OCI-LY3 (cell line): Measurements from ENCODE around the gene SLMAP.

Experiments used
- H2AFZ ChIP-seq: fragments of 200-600, 300-600 bp; shearing (Covaris generic); 2 replicates; pipeline ENCODE4 v1.6.0; 2014; ENCODE audit warnings: antibody characterized with exemption, low read depth, low read length
- H3K27ac ChIP-seq: fragments of 200-600, 300-600 bp; sonication (generic); 2 replicates; pipeline ENCODE4 v1.5.1; 2014; ENCODE audit warnings: mild to moderate bottlenecking, low read length, moderate library complexity, mixed read lengths
- H3K27me3 ChIP-seq: fragments of 200-600, 300-600 bp; sonication (generic); 2 replicates; pipeline ENCODE4 v1.6.1; 2014; ENCODE audit warnings: low read depth, low read length, mixed read lengths
- H3K36me3 ChIP-seq: fragments of 200-600, 300-600 bp; sonication (generic); replicated peaks from 2 replicates; pipeline ENCODE3; 2014; ENCODE audit warnings: low read depth, low read length, mixed read lengths
- H3K4me1 ChIP-seq: fragments of 300-600, 200-600 bp; sonication (generic); 2 replicates; pipeline ENCODE4 v1.6.1; 2014; ENCODE audit warnings: low read length, mixed read lengths
- H3K4me2 ChIP-seq: fragments of 200-600, 300-600 bp; sonication (generic); 2 replicates; pipeline ENCODE4 v1.6.1; 2014; ENCODE audit warnings: low read length, mixed read lengths
- H3K4me3 ChIP-seq: fragments of 300-600, 200-600 bp; sonication (generic); 2 replicates; pipeline ENCODE4 v1.5.1; 2014; ENCODE audit warnings: antibody characterized with exemption, mild to moderate bottlenecking, low read length, moderate library complexity
- H3K79me2 ChIP-seq: fragments of 300-600, 200-600 bp; shearing (Covaris generic); 2 replicates; pipeline ENCODE4 v1.6.1; 2014; ENCODE audit warnings: mild to moderate bottlenecking, low read length, mixed read lengths
- H3K9ac ChIP-seq: fragments of 300-600, 200-600 bp; shearing (Covaris generic); 2 replicates; pipeline ENCODE4 v1.6.0; 2014; ENCODE audit warnings: mild to moderate bottlenecking, low read length, moderate library complexity
- H3K9me3 ChIP-seq: fragments of 200-600, 300-600 bp; shearing (Covaris generic); 2 replicates; pipeline ENCODE4 v1.6.1; 2014; ENCODE audit warnings: low read length, mixed read lengths; ENCODE audit not compliant: insufficient read depth
- H4K20me1 ChIP-seq: fragments of 200-600, 300-600 bp; sonication (generic); 2 replicates; pipeline ENCODE4 v1.6.1; 2016; ENCODE audit warnings: low read length, mixed read lengths; ENCODE audit not compliant: insufficient read depth
- EZH2phosphoT487 ChIP-seq: fragments of 200-600 bp; shearing (Covaris generic); IDR thresholded peaks from 2 replicates; pipeline ENCODE4 v1.6.1; 2018; ENCODE audit warnings: antibody characterized with exemption, mixed run types, low read depth
- TF ChIP-seq, protein P1 (sequence below): fragments of 200-600, 300-600 bp; sonication (generic); IDR thresholded peaks from 2 replicates; pipeline ENCODE4 v1.5.1; 2014; ENCODE audit warnings: antibody characterized with exemption, low read length, low read depth

Gene SLMAP

DNA sequence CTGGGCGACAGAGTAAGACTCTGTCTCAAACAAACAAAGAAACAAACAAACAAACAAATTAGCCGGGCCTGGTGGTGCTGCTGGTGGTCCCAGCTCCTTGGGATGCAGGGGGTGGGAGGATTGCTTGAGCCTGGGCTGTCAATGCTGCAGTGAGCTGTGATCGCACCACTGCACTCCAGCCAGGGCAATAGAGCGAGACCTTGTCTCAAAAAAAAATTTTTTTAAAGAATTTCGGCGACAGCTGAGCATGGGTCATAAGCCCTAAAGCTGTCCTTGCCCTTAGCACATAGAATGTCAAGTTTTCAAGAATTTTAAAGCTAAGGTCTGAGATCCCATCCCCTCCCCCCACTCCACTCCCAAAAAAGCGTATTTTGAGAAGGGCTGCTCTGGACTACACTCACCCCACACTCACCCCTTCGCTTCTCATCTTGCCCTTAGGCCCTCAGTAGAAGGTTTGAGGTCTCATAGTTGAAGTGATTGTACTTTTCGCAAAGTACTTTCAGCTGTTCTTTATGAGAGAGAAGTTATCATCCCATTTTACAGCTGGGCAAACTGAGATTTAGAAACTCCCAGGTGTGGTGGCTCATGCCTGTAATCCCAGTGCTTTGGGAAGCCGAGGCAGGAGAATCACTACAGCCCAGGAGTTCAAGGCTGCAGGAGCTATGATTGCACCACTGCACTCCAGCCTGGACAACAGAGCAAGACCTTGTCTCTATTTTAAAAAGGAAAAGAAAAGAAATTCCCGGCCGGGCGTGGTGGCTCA, 217.8 kb downstream of the SLMAP start:
- no peaks in the 10 kb centered on the region for H4K20me1 ChIP-seq
- no peak overlapping the region for H3K27ac ChIP-seq
- H3K27me3 ChIP-seq = no peaks in the 10 kb centered on the region
- H2AFZ ChIP-seq = no peak overlapping the region
- H3K4me1 ChIP-seq = no peaks in the 10 kb centered on the region
- no peak overlapping the region for H3K4me3 ChIP-seq
- H3K36me3 ChIP-seq = no peaks in the 10 kb centered on the region
- no peaks in the 10 kb centered on the region for H3K9me3 ChIP-seq
- TF ChIP-seq EZH2phosphoT487 = no peak
- TF ChIP-seq, protein P1, sequence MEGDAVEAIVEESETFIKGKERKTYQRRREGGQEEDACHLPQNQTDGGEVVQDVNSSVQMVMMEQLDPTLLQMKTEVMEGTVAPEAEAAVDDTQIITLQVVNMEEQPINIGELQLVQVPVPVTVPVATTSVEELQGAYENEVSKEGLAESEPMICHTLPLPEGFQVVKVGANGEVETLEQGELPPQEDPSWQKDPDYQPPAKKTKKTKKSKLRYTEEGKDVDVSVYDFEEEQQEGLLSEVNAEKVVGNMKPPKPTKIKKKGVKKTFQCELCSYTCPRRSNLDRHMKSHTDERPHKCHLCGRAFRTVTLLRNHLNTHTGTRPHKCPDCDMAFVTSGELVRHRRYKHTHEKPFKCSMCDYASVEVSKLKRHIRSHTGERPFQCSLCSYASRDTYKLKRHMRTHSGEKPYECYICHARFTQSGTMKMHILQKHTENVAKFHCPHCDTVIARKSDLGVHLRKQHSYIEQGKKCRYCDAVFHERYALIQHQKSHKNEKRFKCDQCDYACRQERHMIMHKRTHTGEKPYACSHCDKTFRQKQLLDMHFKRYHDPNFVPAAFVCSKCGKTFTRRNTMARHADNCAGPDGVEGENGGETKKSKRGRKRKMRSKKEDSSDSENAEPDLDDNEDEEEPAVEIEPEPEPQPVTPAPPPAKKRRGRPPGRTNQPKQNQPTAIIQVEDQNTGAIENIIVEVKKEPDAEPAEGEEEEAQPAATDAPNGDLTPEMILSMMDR = no peak
- no peaks in the 10 kb centered on the region for H3K79me2 ChIP-seq
- no peak overlapping the region for H3K9ac ChIP-seq
- H3K4me2 ChIP-seq = no peak overlapping the region

DNA sequence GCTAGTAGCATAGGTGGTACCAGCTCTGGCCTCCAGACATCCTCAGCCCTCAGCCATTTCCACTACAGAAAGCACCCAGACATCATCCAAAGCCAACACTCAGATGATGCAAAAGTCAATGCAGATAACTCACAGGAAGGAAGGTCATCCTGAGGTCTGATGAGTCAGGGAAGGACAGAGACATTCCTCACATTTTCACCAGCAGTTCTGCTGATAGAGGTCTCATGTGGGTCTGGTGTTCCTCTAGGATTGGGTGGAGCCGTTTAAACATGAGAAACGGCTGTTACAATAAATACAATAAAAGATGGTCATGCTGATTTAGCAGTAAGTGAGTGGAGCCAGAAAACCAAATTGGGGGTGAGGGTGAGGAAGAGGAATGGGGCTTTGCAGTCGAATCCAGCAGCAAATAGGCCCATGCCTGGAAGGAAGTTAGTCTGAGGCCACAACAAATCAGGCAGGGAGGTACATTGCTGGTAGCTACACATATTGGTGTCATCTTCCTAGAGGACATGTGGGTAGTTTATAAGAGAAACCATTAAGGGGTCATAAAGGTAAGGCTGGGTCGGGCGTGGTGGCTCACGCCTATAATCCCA, 218.8 kb downstream of the SLMAP start:
- H3K27ac ChIP-seq = no peak overlapping the region
- no peak for TF ChIP-seq EZH2phosphoT487
- TF ChIP-seq, protein P1 = no peak
- no peaks in the 10 kb centered on the region for H3K4me1 ChIP-seq
- H4K20me1 ChIP-seq = no peaks in the 10 kb centered on the region
- H3K9me3 ChIP-seq = no peaks in the 10 kb centered on the region
- H3K79me2 ChIP-seq = no peaks in the 10 kb centered on the region
- H3K9ac ChIP-seq = no peak overlapping the region
- no peaks in the 10 kb centered on the region for H3K36me3 ChIP-seq
- no peaks in the 10 kb centered on the region for H3K27me3 ChIP-seq
- no peak overlapping the region for H2AFZ ChIP-seq
- H3K4me3 ChIP-seq = no peak overlapping the region
- H3K4me2 ChIP-seq = no peak overlapping the region

DNA sequence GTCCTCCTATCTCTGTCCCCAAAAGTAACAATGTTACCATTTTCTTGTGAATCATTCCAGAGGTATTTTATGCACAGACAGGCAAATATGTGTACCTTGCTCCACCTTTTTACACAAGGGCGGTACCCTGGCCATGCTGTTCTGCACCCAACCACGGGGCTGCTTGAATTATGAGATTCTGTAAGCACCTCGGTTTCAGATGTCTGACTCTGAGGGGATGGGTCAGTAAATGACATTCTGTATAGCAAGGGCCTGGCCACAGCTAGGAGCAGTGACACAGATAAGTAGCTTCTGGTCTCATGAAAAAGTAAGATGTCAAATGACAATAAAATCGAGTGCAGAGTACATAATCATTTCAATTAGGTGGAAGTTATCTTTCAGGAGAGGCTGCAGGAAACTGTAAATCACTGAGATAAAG, 221.7 kb downstream of the SLMAP start:
- no peak overlapping the region for H3K27ac ChIP-seq
- TF ChIP-seq, protein P1 = no peak
- no peak for TF ChIP-seq EZH2phosphoT487
- no peaks in the 10 kb centered on the region for H3K9me3 ChIP-seq
- H3K4me2 ChIP-seq = no peak overlapping the region
- no peaks in the 10 kb centered on the region for H3K27me3 ChIP-seq
- no peak overlapping the region for H2AFZ ChIP-seq
- H3K4me3 ChIP-seq = no peak overlapping the region
- no peak overlapping the region for H3K9ac ChIP-seq
- H3K4me1 ChIP-seq = peaks cover 6% of the 10 kb centered on the region
- no peaks in the 10 kb centered on the region for H3K79me2 ChIP-seq
- no peaks in the 10 kb centered on the region for H3K36me3 ChIP-seq
- H4K20me1 ChIP-seq = no peaks in the 10 kb centered on the region

DNA sequence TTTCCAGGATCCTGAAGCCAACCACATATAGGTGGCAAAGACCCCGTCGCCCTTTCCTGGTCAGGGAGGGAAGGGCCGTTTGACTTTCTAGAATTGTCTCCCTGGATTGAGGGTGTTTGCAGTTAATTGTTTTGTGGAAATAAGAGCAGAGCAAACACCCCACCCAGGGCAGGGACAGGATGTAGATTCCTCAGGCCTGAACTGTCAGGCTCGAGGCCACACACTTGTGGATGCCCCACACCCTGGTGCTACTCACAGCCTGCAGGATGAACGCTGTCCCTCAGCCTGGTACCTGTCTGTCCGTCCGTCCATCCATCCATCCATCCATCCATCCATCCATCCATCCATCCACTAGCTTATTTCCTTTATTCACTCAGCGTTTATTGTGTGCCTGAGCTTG, 222.2 kb downstream of the SLMAP start:
- H3K4me2 ChIP-seq = no peak overlapping the region
- H3K36me3 ChIP-seq = no peaks in the 10 kb centered on the region
- H4K20me1 ChIP-seq = no peaks in the 10 kb centered on the region
- H3K27me3 ChIP-seq = no peaks in the 10 kb centered on the region
- H3K79me2 ChIP-seq = no peaks in the 10 kb centered on the region
- H3K4me3 ChIP-seq = no peak overlapping the region
- H3K27ac ChIP-seq = no peak overlapping the region
- peaks cover 11% of the 10 kb centered on the region for H3K4me1 ChIP-seq
- TF ChIP-seq, protein P1 = no peak
- TF ChIP-seq EZH2phosphoT487 = no peak
- H3K9ac ChIP-seq = no peak overlapping the region
- no peaks in the 10 kb centered on the region for H3K9me3 ChIP-seq
- H2AFZ ChIP-seq = no peak overlapping the region
